Measurements from ENCODE around the gene ZNF532.
"Not testable (repeated sequence)": the region's sequence is repeated elsewhere in the genome, so short reads cannot be mapped to it uniquely, and the experiment has no call there.

Gene ZNF532

GRCh38 chr18:58848685-58849084 is 16.0 kb upstream of the ZNF532 start:
- TF ChIP-seq CTCF (IDR thresholded peaks at IDR 0.05; ENCODE audit: low read depth, low read length, missing control alignments) = no peak
- in situ Hi-C loops (cut with HindIII; ENCODE audit: low sequenced_read_pairs) = no loop called here
- DNase-seq (ENCODE audit: low read depth) = no peak
- H3K4me3 ChIP-seq (ENCODE audit: low read depth, low read length) = no peak overlapping the region

- TF ChIP-seq CTCF (IDR thresholded peaks at IDR 0.05; ENCODE audit: low read depth, low read length, missing control alignments) = no peak
- no peak overlapping the region for H3K4me3 ChIP-seq (ENCODE audit: low read depth, low read length)
- no peak for DNase-seq (ENCODE audit: low read depth)
- in situ Hi-C loops (cut with HindIII; ENCODE audit: low sequenced_read_pairs) = no loop called here
Observed at GRCh38 chr18:58850786-58851469, 13.7 kb upstream of the ZNF532 start.

GRCh38 chr18:58851856-58852255 is 12.8 kb upstream of the ZNF532 start:
- no peak for DNase-seq (ENCODE audit: low read depth)
- no peak for TF ChIP-seq CTCF (IDR thresholded peaks at IDR 0.05; ENCODE audit: low read depth, low read length, missing control alignments)
- H3K4me3 ChIP-seq (ENCODE audit: low read depth, low read length) = no peak overlapping the region
- in situ Hi-C loops (cut with HindIII; ENCODE audit: low sequenced_read_pairs) = no loop called here

- no peak for TF ChIP-seq CTCF (IDR thresholded peaks at IDR 0.05; ENCODE audit: low read depth, low read length, missing control alignments)
- H3K4me3 ChIP-seq (ENCODE audit: low read depth, low read length) = no peak overlapping the region
- no peak for DNase-seq (ENCODE audit: low read depth)
- in situ Hi-C loops (cut with HindIII; ENCODE audit: low sequenced_read_pairs) = no loop called here
Observed at GRCh38 chr18:58852629-58853028, 12.0 kb upstream of the ZNF532 start.

- no peak overlapping the region for H3K4me3 ChIP-seq (ENCODE audit: low read depth, low read length)
- no peak for TF ChIP-seq CTCF (IDR thresholded peaks at IDR 0.05; ENCODE audit: low read depth, low read length, missing control alignments)
- in situ Hi-C loops (cut with HindIII; ENCODE audit: low sequenced_read_pairs) = no loop called here
- no peak for DNase-seq (ENCODE audit: low read depth)
Observed at GRCh38 chr18:58853561-58853960, 11.1 kb upstream of the ZNF532 start.

GRCh38 chr18:58855521-58855920 is 9.2 kb upstream of the ZNF532 start:
- H3K4me3 ChIP-seq (ENCODE audit: low read depth, low read length); in situ Hi-C loops (cut with HindIII; ENCODE audit: low sequenced_read_pairs); DNase-seq (ENCODE audit: low read depth): not testable (repeated sequence)

- no peak for TF ChIP-seq CTCF (IDR thresholded peaks at IDR 0.05; ENCODE audit: low read depth, low read length, missing control alignments)
- in situ Hi-C loops (cut with HindIII; ENCODE audit: low sequenced_read_pairs) = no loop called here
- no peak overlapping the region for H3K4me3 ChIP-seq (ENCODE audit: low read depth, low read length)
- DNase-seq (ENCODE audit: low read depth) = no peak
Observed at GRCh38 chr18:58856881-58857280, 7.8 kb upstream of the ZNF532 start.
